Body of pancreas (tissue), 4 donors: Measurements from ENCODE around the gene RABEPK.

Experiments
- CTCF ChIP-seq, 7 experiments: fragments of 450-650 bp in 4 of 7; fragments of 200-600 bp in 3 of 7; sonication (generic) in 3 of 7; IDR thresholded peaks; one replicate each; pipeline ENCODE4 v1.5.1; 2016 to 2019; ENCODE audit warnings: antibody characterized with exemption in 7 of 7
- POLR2A ChIP-seq, 3 donors: fragments of 450-650 bp; IDR thresholded peaks; one replicate each; pipeline ENCODE4 v1.6.1; 2016; ENCODE audit warnings: antibody characterized with exemption in 3 of 3, mild to moderate bottlenecking in 2 of 3

DNA sequence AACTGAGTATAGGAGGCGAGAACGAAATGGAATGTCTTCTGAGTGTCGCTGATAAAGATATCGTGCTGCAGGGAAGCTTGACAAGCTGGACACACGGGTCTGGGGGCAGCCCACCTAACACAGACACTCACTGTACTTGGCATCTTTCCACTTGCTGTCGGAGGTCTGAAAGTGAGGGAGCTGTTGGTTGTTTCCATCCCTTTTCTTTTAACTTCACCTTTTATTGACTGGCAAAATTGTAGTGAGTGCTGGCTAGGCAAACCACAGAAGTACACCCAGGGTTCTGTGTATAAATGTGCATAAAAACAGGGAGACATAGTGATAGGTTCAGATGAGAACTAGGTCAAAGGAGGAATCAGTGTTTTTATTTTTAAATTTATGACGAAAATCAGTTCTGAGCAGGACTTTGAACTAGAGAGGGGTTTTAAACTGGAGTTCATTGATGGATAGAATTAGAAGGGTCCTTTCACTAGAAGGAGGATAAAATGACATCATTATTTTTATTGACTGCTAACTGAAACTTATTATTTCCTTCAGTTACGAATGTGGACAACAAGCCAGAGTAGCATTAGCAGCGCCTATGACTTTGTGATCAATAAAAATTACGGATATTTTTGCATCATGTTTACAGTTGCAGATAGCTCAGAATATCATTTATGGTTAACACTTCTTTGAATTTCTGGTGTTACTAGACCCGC, 62.1 kb downstream of the RABEPK start:
- TF ChIP-seq POLR2A (IDR thresholded peaks at IDR 0.05) (no peak), CTCF (IDR thresholded peaks at IDR 0.05) (no peak)
